ENCODE data around the gene AP3D1.
A peak's percentile ranks its signal among the peaks of the same experiment; 100 is the strongest.

AP3D1 gene

DNA sequence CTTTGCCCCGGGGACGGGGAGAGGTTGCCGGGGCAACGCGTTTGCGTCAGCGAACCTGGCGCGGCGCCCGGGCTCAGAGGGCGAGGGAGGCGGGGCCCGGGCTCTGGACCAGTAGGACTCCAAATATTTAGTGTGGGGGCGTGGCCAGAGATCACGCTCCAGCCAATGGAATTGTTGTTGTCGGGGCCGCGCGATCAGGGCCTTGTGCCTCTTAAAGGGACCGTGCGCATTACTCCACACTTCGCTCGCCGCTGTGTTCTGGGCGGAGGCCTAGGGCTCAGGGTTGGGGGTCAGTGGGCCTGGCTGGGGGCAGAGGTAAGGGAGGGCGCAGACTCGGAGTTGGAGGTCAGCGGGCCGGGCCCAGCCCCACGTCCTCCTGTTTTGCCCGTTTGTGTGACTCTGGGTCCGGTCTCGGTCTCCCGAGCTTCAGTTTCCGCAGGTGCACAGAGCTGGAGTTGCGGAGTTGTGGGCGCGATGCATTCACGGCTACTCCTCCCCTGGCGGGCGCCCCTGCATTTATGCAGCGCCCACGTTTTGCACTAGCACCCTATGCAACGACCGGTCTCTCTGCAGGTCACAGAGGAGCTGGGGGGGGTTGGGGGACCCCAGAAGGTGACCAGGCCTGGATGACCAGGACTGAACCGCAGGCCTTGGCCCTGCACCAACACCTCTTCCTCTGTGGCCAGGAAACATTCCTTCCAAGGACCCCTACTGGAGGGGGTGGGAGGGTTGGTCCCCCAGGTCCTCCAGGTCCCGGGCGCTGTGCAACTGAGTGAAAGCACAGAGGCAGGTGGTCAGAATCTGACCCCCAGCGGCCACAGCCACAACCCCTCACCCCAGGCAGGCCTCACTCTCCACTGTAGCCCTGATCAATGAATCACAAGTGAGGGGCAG is 89.6 kb downstream of the AP3D1 start:
- DNase-seq (ENCODE audit: low spot score), result peak; percentile 100

GRCh38 chr19:2060884-2061494 is 90.4 kb downstream of the AP3D1 start:
- DNase-seq (ENCODE audit: low spot score), result no peak

DNA sequence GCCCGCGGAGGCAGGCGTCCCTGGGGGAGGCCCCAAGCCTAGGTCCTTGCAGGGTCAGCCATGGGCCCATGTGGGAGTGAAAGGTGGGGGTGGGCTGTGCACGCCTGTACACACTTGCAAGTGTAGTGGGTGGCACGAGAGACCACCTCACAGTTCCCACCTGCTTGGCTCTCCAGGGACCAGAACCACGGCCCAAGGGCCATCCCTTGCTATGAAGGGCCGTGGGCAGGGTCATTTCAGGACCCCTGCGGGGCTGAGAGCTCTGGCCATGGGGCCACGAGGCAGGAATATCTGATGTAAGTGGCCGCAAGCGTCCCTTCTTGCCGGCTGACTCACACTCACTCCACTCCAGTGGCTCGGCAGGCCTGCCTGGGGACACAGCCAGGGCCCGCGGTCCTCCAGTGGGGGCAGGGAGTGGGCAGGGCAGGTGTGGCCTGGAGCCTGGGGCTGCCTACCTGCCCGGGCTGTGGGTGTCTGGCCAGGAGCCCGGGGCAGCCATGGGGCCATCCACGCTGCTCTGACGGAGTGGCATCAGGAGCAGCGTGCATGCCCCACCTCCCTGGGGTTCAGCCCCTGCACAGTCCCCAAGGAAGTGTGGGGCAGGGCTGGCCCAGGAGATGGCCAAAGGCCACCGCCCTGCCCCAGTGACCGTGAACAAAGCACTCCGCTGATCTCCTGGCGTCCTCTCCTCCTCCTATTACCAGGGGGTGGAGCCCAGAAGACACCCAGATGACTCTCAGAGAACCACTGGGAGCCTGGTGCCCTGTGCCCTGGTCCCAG is 91.8 kb downstream of the AP3D1 start:
- peak; percentile 73 for DNase-seq (ENCODE audit: low spot score)

DNA sequence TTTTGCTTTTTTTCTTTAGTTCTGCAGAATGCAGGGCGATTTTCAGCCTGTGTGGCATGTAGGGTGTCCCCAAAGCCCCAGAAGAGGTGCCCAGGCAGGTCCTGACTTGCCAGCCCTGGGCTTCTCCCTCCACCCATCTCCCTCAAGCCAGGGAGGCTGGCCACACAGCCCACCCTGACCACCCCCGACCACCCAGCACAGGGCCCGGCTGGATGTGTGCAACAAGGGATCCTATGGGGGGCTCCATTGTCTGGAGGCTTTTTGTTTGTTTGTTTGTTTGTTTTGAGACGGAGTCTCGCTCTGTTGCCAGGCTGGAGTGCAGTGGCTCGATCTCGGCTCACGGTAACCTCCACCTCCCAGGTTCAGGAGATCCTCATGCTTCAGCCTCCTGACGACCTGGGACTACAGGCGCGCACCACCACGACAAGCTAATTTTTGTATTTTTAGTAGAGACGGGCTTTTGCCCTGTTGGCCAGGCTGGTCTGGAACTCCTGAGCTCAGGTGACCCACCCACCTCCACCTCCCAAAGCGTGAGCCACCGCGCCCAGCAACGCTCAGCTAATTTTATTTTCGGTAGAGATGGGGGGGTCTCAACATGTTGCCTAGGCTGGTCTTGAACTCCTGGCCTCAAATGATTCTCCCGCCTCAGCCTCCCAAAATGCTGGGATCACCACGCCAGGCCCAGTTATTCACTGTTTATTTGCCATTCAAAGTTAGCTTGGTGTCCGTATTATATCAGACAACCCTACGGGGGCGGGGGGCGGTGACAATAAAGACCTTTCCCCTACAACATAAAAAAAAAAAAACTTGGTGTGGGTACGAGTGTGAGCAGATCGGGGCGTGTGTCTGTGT is 92.6 kb downstream of the AP3D1 start:
- no peak for DNase-seq (ENCODE audit: low spot score)

- DNase-seq (ENCODE audit: low spot score), result no peak
These were observed 93.6 kb downstream of the AP3D1 start for GRCh38 chr19:2057484-2058469.

- DNase-seq (ENCODE audit: low spot score), result no peak
These were observed 94.6 kb downstream of the AP3D1 start for GRCh38 chr19:2056837-2057192.

- peak; percentile 69 for DNase-seq (ENCODE audit: low spot score)
These were observed 95.2 kb downstream of the AP3D1 start for GRCh38 chr19:2055931-2056836.

DNA sequence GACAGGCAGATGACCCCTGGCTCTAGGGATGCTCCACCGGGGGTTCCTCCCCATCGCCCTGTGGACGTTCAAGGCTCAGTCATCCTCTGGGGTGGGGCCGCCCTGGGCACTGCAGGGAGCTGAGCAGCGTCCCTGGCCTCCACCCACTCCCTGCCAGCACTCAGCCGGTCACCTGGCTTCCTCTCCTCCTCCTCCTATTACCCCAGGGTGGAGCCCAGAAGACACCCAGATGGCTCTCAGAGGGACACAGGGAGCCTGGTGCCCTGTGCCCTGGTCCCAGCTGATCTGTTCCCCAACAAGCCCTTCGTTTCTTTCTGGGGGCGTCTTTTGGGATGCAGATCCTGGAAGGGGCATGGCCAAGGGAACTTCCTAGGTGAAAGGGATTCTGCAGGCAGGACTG is 96.6 kb downstream of the AP3D1 start:
- DNase-seq (ENCODE audit: low spot score), result peak; percentile 52

DNA sequence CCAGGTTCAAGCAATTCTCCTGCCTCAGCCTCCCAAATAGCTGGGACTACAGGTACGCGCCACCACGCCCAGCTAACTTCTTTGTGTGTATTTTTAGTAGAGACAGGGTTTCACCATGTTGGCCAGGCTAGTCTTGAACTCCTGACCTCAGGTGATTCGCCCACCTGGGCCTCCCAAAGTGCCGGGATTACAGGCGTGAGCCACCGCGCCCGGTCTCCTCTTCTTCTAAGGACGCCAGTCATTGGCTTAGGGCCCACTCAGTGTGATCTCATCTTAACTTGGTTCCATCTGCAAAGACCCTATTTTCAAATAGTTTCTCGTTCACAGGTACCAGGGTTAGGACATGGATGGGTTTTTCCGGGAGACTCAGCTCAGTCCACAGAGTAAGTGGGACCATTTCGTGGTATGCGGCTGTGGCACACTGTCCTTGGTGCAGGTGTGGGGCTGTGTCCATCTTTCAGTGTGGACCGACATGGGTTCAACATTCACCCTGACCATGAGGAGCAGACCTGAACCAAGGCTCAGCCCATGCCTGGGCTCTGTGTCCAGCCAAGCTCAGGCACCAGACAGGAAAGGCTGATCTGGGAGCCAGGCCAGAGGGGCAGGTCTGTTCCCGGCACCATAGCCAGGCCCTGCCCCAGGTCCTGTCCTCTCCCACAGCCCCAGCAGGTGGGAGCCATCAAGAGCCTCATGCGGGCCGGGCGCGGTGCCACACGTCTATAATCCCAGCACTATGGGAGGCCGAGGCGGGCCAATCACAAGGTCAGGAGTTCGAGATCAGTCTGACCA is 97.6 kb downstream of the AP3D1 start:
- DNase-seq (ENCODE audit: low spot score), result no peak

DNA sequence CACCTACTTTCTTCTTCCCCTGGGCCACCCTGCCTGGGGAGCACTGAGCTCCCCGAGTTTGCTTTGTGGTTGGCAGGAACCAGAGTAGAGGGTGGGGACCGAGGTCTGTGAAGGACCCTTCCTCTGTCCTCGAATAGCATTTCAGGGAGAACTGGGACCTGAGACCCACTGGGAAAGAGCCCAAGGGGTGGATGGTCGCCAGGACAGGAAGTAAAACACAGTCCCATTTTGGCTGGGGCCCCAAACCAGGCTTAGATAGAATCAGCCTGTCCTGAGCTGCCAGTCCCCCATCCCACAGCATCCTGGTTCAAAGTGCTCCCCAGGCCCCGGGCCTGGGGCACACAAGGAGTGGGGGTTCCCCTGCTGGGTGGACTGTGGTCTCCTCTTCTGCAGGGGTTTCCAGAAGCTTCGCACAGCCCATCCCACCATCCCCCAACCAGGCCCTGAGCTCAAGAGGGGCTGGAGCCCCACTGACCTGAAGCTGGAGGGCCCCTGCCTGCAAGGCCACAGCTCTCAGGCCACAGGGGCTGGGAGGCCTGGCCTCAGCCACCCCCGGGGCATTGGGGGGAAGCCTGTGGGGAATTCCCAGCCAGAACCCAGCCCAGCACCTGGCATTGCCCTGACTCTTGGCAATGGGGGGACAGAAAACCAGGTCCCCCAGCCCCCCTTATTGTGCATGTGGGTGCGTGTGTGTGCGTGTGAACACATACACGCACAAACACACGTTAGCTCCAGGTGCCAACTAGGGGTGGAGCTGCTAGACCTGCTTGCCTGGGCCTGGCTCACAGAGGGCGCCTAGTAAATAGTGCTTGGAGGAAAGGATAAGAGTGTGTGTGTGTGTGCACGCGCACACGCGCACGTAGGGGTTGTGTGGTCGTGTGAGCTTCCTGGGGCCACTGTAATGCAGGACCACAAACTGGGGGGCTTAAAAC is 99.3 kb downstream of the AP3D1 start:
- peak; percentile 22 for DNase-seq (ENCODE audit: low spot score)

DNA sequence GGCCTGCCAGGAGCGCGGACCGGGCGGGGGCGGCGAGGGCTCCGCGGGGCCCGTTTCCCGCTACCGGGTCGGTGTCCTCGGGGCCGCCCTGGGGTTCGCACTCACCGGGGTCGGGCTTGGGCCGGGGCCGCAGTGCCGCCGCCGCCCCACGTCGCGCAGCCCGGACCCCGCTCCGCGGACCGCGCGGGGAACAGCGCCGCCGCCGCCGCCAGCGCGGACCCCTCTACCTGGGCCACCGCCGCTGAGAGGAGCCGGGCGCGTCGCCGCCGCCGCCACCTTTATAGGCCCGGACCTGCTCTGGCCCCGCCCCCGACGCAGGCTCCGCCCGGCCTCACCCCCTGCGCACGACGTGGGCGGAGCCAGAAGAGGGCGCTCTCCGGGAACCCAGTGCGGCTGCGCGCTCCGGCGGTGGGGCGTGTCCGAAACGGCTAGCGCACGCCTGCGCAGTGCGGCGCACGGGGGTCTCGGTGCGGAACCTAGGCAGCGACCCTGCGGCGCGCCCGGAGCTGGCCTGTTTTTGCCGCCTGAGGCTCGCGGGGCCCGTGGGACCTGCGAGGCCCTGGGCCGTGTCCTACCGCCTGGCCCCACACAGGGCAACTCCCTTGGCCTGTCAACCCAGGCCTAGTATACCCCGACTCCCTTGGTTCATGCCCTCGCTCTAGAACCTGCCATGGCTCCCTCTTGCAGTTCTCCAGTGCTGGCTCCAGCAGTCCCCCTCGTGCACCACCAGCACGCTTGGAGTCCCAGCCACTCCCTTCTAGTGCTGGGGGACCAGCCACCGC is 100.2 kb downstream of the AP3D1 start, which contains the start of gene MKNK2:
TSS of gene MKNK2 (minus strand) at position 254 of the 782 bp plus-strand sequence. CDS start 393 bp downstream, outside the sequence.
- DNase-seq (ENCODE audit: low spot score), result peak; percentile 97
